HEK293T (cell line): ENCODE measurements around the gene HEMK1.

Source experiments
- CTCF ChIA-PET: fragments of 350-600 bp; formaldehyde crosslinking; extraction: SDS; loops from one replicate; lab custom pipeline; 2021; ENCODE audit warnings: antibody characterized with exemption, inconsistent platforms; lab: Yijun Ruan, JAX
- POLR2A ChIA-PET: fragments of 350-600 bp; formaldehyde crosslinking; extraction: SDS; loops from one replicate; lab custom pipeline; 2020; ENCODE audit warnings: antibody characterized with exemption, inconsistent platforms; lab: Yijun Ruan, JAX
- DNase-seq: peaks from one replicate; pipeline ENCODE4 v3.0.0; 2012; ENCODE audit warnings: mixed read lengths; ENCODE audit errors: extremely low spot score
- ARNT ChIP-seq: fragments of 450-650 bp; IDR thresholded peaks from 2 replicates; pipeline ENCODE4 v1.6.1; 2017; ENCODE audit warnings: mild to moderate bottlenecking
- BHLHE40 ChIP-seq: fragments of 450-650 bp; IDR thresholded peaks from 2 replicates; pipeline ENCODE4 v1.6.1; 2016; ENCODE audit warnings: mild to moderate bottlenecking, moderate library complexity, borderline replicate concordance
- CTBP1 ChIP-seq: fragments of 450-650 bp; IDR thresholded peaks from 2 replicates; pipeline ENCODE4 v1.6.1; 2016; ENCODE audit warnings: borderline replicate concordance
- ELF4 ChIP-seq: fragments of 450-650 bp; IDR thresholded peaks from 2 replicates; pipeline ENCODE4 v1.6.1; 2017; ENCODE audit warnings: antibody characterized with exemption
- FOXA1 ChIP-seq: fragments of 450-650 bp; IDR thresholded peaks from 2 replicates; pipeline ENCODE4 v1.6.1; 2016; ENCODE audit warnings: mild to moderate bottlenecking
- FOXK2 ChIP-seq: fragments of 450-650 bp; IDR thresholded peaks from 2 replicates; pipeline ENCODE4 v1.6.1; 2016; ENCODE audit warnings: mild to moderate bottlenecking
- FOXM1 ChIP-seq: fragments of 450-650 bp; IDR thresholded peaks from 2 replicates; pipeline ENCODE4 v1.6.1; 2017; ENCODE audit warnings: mild to moderate bottlenecking, borderline replicate concordance
- HDGF ChIP-seq: fragments of 450-650 bp; IDR thresholded peaks from 2 replicates; pipeline ENCODE4 v1.6.1; 2017; ENCODE audit warnings: antibody characterized with exemption, borderline replicate concordance
- L3MBTL2 ChIP-seq: fragments of 450-650 bp; conservative IDR thresholded peaks from 2 replicates; pipeline ENCODE4 v1.6.1; 2016; ENCODE audit warnings: mild to moderate bottlenecking
- LEF1 ChIP-seq: fragments of 450-650 bp; IDR thresholded peaks from 2 replicates; pipeline ENCODE4 v1.6.1; 2017; ENCODE audit warnings: mild to moderate bottlenecking, borderline replicate concordance
- NFRKB ChIP-seq: fragments of 450-650 bp; IDR thresholded peaks from 2 replicates; pipeline ENCODE4 v1.6.1; 2016; ENCODE audit warnings: mild to moderate bottlenecking, moderate library complexity
- SP1 ChIP-seq: fragments of 450-650 bp; IDR thresholded peaks from 2 replicates; pipeline ENCODE4 v1.6.1; 2017
- SUZ12 ChIP-seq: fragments of 450-650 bp; IDR thresholded peaks from 2 replicates; pipeline ENCODE4 v1.6.1; 2016; ENCODE audit warnings: mild to moderate bottlenecking
- TARDBP ChIP-seq: fragments of 450-650 bp; IDR thresholded peaks from 2 replicates; pipeline ENCODE4 v1.6.1; 2016
- ZNF384 ChIP-seq: fragments of 450-650 bp; IDR thresholded peaks from 2 replicates; pipeline ENCODE4 v1.6.1; 2016
- TF ChIP-seq, protein P1 (sequence below): fragments of 450-650 bp; IDR thresholded peaks from 2 replicates; pipeline ENCODE4 v1.6.1; 2016

HEMK1 gene

DNA sequence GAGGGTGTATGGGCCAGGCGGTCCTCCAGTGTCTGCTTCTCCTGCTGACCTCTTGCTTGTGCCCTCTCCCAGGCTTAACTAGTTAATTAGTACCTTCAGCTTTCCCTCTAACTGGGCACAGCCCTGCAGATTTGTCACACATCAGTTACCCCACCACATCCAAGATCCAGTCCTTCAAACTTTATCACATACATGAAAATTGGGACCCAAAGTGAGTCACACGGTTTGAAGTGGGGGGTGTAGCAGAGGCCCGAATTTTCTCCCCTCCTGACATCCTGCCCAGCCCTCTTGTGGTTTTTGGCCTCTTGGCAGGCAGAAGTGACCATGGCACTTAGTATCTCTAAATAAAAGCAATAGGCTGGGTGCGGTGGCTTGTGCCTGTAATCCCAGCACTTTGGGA, 51.5 kb downstream of the HEMK1 start:
- POLR2A ChIA-PET, result interaction anchor here (0.9 kb wide), 1 partner anchor 32 kb away, joined by 3 read pairs; no protein-coding TSS in a partner anchor
- TF ChIP-seq NFRKB, result no peak
- TF ChIP-seq ELF4, result no peak
- TF ChIP-seq ZNF384, result no peak
- no peak for TF ChIP-seq FOXA1
- TF ChIP-seq CTBP1, result no peak
- no peak for TF ChIP-seq L3MBTL2
- TF ChIP-seq TARDBP, result no peak
- no peak for TF ChIP-seq LEF1
- TF ChIP-seq HDGF, result no peak
- no peak for TF ChIP-seq ARNT
- no peak for TF ChIP-seq SP1
- TF ChIP-seq SUZ12, result no peak
- TF ChIP-seq, protein P1, sequence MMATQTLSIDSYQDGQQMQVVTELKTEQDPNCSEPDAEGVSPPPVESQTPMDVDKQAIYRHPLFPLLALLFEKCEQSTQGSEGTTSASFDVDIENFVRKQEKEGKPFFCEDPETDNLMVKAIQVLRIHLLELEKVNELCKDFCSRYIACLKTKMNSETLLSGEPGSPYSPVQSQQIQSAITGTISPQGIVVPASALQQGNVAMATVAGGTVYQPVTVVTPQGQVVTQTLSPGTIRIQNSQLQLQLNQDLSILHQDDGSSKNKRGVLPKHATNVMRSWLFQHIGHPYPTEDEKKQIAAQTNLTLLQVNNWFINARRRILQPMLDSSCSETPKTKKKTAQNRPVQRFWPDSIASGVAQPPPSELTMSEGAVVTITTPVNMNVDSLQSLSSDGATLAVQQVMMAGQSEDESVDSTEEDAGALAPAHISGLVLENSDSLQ, result no peak
- TF ChIP-seq FOXK2, result no peak
- no peak for TF ChIP-seq BHLHE40
- no peak for TF ChIP-seq FOXM1
- no peak for DNase-seq
- CTCF ChIA-PET, result interaction anchor here (0.5 kb wide), 1 partner anchor 69 kb away, joined by 4 read pairs; no protein-coding TSS in a partner anchor

DNA sequence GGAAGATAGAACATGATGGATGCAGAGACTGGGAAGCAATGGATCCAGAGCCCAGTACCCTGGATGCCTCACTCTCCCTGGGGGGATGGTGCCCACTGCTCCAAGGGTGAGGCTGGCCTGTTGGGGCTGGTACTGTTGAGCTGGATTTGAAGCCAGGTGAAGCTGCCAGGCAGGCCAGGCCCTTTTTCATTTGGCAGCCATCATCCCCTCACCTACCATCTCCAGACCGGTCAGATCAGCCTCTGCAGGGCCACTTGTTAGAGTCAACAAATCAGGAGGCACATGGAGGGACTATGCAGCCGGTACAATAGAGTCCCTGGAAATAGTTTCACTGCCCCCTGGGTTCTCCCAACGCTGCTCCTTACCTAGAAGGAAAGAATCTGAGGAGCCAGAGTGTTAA, 53.6 kb downstream of the HEMK1 start:
- ChIA-PET CTCF (interaction anchor here (1.4 to 2.1 kb wide), 2 partner anchors 10 to 30 kb away, joined by 3 to 7 read pairs; no protein-coding TSS in a partner anchor), POLR2A (no interaction called here)
- TF ChIP-seq ZNF384, result no peak
- no peak for TF ChIP-seq SP1
- no peak for TF ChIP-seq NFRKB
- TF ChIP-seq FOXK2, result no peak
- TF ChIP-seq BHLHE40, result no peak
- TF ChIP-seq FOXA1, result no peak
- no peak for DNase-seq

DNA sequence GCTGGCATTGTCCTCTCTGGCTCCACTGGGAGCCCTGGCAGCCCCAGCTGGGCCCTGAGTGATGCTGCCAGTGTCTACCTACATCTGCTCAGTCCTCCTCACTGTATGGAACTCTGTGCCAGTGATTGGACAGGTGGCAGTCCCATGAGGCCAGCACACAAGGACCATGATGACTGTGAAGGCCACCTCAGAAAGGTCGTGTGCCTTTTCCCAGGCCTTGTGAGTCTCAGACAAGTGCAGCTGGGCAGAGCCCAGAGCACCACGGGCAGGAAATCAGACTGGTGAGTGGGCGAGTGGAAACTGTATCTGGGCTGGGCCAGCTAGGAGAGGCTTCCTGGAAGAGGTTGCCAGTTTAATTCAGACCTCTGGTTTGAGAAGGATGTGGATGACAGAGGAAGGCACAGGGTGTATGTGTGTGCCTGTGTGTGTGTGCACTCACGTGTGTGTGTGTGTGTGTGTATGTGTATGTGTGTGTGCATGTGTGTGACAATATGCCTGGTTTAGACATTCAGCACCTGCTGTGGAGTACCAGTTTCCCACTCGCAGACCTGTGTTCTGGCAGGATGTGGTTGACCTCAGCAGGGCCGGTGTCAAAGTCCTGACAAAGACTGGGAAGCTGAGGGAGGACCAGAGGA, 54.6 kb downstream of the HEMK1 start:
- POLR2A ChIA-PET, result interaction anchor here (0.8 kb wide), 1 partner anchor 55 kb away, joined by 4 read pairs; the partner anchor contains the start of gene HEMK1
- no peak for TF ChIP-seq FOXM1
- TF ChIP-seq TARDBP, result no peak
- TF ChIP-seq, protein P1, result no peak
- TF ChIP-seq FOXK2, result no peak
- no peak for TF ChIP-seq ELF4
- no peak for DNase-seq

DNA sequence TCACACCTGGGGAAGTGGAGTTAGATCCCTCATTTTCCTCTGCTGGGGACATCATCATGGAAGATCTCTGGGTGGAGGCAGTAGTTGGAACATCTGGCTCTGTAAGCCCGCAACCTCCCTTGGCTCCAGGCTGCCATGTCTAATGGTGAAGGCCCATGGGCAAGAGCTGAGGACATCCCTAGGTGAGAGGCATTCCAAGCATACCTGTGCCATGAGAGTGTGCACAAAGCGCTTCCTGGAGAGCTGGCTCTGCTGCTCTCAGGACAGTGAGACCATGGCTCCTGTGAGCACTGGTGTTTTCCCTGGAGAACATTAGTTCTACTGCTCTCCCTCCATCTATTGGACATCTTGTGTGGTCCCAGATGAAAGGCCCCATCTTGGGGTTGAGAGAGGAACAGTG, 55.3 kb downstream of the HEMK1 start:
- ChIA-PET POLR2A (no interaction called here), CTCF (no interaction called here)
- DNase-seq, result no peak
- no peak for TF ChIP-seq BHLHE40
- TF ChIP-seq ZNF384, result no peak
- TF ChIP-seq LEF1, result no peak
- TF ChIP-seq SUZ12, result no peak
- TF ChIP-seq TARDBP, result no peak
- no peak for TF ChIP-seq L3MBTL2
- no peak for TF ChIP-seq HDGF
- no peak for TF ChIP-seq FOXM1

More for the DNA sequence above, 54.6 kb downstream of the HEMK1 start:
- CTCF ChIA-PET, result no interaction called here

DNA sequence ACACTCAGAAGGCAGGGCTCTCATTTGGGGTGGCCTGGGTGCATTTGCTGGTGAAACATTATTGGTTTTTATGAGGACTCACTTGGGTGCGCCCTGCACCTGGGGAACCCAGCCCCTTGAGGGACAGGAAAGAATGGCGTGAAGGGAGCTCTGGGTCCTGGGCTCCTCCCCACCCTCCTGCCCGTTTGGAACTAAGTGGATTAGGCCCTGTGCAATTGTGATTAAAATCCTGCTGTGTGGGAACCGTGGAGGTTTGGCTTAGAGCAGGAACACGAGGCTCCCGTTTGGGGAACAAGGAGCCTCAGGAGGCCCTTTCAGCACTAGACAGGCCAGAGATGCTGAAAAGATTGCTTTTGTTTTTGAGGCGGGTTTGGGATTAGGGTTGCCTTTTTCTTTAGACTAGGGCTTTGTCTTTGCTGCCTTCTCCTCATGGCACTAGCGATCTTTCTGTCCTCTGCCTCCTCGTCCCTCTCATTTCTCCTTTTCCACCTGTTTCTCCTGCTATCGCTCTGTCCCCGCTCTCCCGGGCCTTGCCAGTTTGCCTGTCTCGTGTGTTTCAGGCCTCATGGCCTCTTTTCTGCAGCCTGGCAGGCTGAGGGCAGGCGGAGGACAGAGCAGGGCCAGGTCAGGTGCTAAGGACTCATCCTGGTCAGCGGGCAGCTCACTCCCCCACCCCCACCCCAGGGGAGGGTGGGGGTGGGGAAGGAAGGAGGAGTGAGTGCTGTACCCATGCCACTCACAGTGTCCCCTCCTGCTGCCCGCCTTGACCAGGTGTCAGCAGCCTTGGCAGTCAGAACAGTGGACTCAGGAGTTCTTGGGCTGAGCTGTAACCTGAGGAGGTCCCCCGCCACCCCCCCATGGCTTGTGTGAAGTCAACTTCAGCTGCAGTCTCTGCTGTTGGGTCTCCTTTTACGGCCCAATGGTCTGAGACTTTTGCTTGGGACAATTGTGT, 56.2 kb downstream of the HEMK1 start:
- POLR2A ChIA-PET, result no interaction called here
- CTCF ChIA-PET, result interaction anchor here (0.9 kb wide), 1 partner anchor 27 kb away, joined by 6 read pairs; no protein-coding TSS in a partner anchor
- TF ChIP-seq BHLHE40 (no peak), LEF1 (no peak), ELF4 (no peak), SUZ12 (no peak), CTBP1 (no peak), ZNF384 (no peak), TARDBP (no peak), HDGF (no peak), NFRKB (no peak), SP1 (no peak), ARNT (no peak), L3MBTL2 (no peak), FOXM1 (no peak), FOXK2 (no peak)
- TF ChIP-seq, protein P1, result no peak
- DNase-seq, result no peak
